NT2/D1 (cell line): ENCODE results near the gene RYR3.

Source experiments
- SUZ12 ChIP-seq: IDR thresholded peaks from 2 replicates; pipeline ENCODE4 v1.6.1; 2011; ENCODE audit not compliant: insufficient read length, insufficient read depth; ENCODE audit errors: extremely low read depth
- YY1 ChIP-seq: IDR thresholded peaks from 2 replicates; pipeline ENCODE4 v1.6.1; 2011; ENCODE audit not compliant: insufficient read length, insufficient read depth
- ZNF274 ChIP-seq: IDR thresholded peaks from 2 replicates; pipeline ENCODE4 v1.6.1; 2011; ENCODE audit warnings: mild to moderate bottlenecking, low read depth, low read length

DNA sequence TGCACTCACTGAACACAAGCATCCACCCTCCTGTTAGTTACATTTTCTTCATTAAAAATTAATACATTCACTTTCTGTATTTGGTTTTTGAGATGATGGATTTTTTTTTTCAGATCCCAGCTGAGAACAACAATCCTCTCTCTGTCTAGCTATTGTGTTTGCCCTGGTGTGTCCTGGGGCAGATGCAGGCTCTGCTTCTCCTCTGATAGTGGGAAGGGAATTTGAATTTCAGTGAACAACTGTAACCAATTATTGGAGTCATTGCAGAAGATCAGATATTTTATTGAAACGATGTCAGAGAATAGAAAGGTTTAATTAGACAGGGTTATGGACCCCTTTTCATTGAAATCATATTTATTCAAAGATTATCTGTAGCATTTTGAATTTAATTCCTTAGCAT, 33.1 kb upstream of the RYR3 start:
- TF ChIP-seq ZNF274 (no peak), YY1 (no peak), SUZ12 (no peak)
